ENCODE measurements around the gene PLA2G6. TPM values are rescaled to one million over a fixed set of nuclear protein-coding genes. Genes with fewer than 3 reads are reported as not detected.
A peak's percentile ranks its signal among the peaks of the same experiment; 100 is the strongest.

The PLA2G6 gene
- total and polyA plus RNA-seq, 9 of the 15 experiments (the other 6 are each of a cell fraction or from before 2014, with no cell fraction given) = 0.11 to 12.2 (median 9.7) TPM

DNA sequence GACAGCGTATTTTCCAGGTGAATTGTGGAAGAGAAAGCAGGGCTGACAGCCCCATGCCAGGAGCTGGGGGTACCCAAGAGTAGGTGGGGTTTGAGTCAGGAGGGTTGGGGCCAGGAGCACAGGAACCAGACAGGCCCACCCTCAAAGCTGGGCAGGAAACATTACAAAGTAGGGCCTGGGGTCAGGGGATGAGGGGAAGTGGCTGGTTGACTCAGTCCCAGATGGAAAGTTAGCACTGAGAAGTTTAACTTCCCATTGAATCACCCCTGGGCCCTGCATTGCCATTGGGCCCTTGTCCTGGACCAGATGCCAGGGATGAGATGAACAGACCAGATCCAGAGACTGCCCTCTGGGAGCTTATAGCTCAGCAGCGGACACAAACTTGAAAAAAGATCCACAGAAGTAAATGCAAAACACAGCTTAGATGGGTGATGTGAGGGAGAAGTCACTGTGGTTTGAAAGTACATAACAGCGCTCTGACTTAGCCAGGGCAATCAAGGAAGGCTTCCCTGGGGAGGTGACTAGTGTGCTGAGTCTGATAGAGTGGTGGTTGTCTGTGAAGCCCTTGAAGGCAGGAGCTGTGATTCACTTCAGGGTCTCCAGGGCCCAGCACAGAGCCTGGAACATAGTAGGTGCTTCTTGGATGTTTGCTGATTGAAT, 22.4 kb upstream of the PLA2G6 start:
- 85% methylated on average over 2 of the region's 3 CpGs for WGBS (ENCODE audit: insufficient coverage, low coverage, missing lambda C conversion rate)
- Histone ChIP-seq H3K27ac (ENCODE audit: extremely low read depth, low read depth, low read length) (no peak overlapping the region), H2AFZ (ENCODE audit: low read depth, low read length) (no peak overlapping the region), H4K20me1 (replicated peaks; ENCODE audit: control insufficient read depth, insufficient read depth, low read length) (peaks cover 18% of the 10 kb centered on the region; the same call in 1 of the 2 replicates), H3K9ac (ENCODE audit: insufficient read depth in 1 of 2, low read depth in 2 of 2, low read length in 2 of 2) (no peak overlapping the region; a peak in 1 of 4 replicates), H3K36me3 (ENCODE audit: control insufficient read depth, insufficient read depth, low read length) (peaks cover 3% of the 10 kb centered on the region; the same call in 1 of the 3 replicates), H3K4me1 (replicated peaks in 1 of 2; ENCODE audit: control insufficient read depth in 2 of 2, insufficient read depth in 2 of 2, low read length in 2 of 2) (peaks cover 4 to 22% of the 10 kb centered on the region in 2 experiments; a peak in 3 of 5 replicates), H3K9me3 (replicated peaks; ENCODE audit: control insufficient read depth, insufficient read depth, low read depth, low read length) (no peaks in the 10 kb centered on the region), H3K79me2 (ENCODE audit: control insufficient read depth, insufficient read depth, low read length) (peaks cover 43% of the 10 kb centered on the region), H3K9me1 (ENCODE audit: control insufficient read depth, insufficient read depth, low read length) (no peaks in the 10 kb centered on the region), H3K27me3 (ENCODE audit: control insufficient read depth in 2 of 2, insufficient read depth in 2 of 2, low read length in 2 of 2) (no peaks in the 10 kb centered on the region), H3K4me2 (ENCODE audit: insufficient read depth, low read length) (peak overlapping the region; percentile 82), H3K4me3 (no peak overlapping the region)
- no peak for ATAC-seq
- ChIA-PET POLR2A (interaction anchor here (0.6 to 4.9 kb wide), 12 partner anchors 9 to 246 kb away, joined by 3 to 44 read pairs (median 4); no protein-coding TSS in a partner anchor), CTCF (ENCODE audit: low intra/inter-chr PET ratio) (no interaction called here)
- FAIRE-seq = no peak
- intact Hi-C loops (cut with micrococcal nuclease) = loop anchor here (10.0 kb wide), 1 partner anchor 89 kb away; the partner anchor contains the start of gene BAIAP2L2
- in situ Hi-C loops (cut with MboI) = no loop called here
- TF ChIP-seq, protein P1, sequence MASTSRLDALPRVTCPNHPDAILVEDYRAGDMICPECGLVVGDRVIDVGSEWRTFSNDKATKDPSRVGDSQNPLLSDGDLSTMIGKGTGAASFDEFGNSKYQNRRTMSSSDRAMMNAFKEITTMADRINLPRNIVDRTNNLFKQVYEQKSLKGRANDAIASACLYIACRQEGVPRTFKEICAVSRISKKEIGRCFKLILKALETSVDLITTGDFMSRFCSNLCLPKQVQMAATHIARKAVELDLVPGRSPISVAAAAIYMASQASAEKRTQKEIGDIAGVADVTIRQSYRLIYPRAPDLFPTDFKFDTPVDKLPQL (IDR thresholded peaks at IDR 0.05; ENCODE audit: extremely low read depth, insufficient read length) = no peak
- TF ChIP-seq RBM14 (IDR thresholded peaks at IDR 0.05; ENCODE audit: borderline replicate concordance, insufficient read depth, low read depth, low read length) (no peak), ZFP36 (IDR thresholded peaks at IDR 0.05; ENCODE audit: low read depth, low read length, partially characterized antibody) (peak; percentile 92), CHD4 (IDR thresholded peaks at IDR 0.05; ENCODE audit: insufficient read depth, insufficient replicate concordance, low read depth, low read length, poor library complexity, severe bottlenecking) (no peak), XRCC4 (IDR thresholded peaks at IDR 0.05; ENCODE audit: extremely low read depth, insufficient read depth, insufficient read length) (no peak), RBM25 (IDR thresholded peaks at IDR 0.05; ENCODE audit: low read depth, low read length, severe bottlenecking) (peak; percentile 61), ZKSCAN1 (IDR thresholded peaks at IDR 0.05; ENCODE audit: low read depth, low read length) (peak; percentile 74; the same call in 1 of the 2 replicates)
- TF ChIP-seq, protein P2, sequence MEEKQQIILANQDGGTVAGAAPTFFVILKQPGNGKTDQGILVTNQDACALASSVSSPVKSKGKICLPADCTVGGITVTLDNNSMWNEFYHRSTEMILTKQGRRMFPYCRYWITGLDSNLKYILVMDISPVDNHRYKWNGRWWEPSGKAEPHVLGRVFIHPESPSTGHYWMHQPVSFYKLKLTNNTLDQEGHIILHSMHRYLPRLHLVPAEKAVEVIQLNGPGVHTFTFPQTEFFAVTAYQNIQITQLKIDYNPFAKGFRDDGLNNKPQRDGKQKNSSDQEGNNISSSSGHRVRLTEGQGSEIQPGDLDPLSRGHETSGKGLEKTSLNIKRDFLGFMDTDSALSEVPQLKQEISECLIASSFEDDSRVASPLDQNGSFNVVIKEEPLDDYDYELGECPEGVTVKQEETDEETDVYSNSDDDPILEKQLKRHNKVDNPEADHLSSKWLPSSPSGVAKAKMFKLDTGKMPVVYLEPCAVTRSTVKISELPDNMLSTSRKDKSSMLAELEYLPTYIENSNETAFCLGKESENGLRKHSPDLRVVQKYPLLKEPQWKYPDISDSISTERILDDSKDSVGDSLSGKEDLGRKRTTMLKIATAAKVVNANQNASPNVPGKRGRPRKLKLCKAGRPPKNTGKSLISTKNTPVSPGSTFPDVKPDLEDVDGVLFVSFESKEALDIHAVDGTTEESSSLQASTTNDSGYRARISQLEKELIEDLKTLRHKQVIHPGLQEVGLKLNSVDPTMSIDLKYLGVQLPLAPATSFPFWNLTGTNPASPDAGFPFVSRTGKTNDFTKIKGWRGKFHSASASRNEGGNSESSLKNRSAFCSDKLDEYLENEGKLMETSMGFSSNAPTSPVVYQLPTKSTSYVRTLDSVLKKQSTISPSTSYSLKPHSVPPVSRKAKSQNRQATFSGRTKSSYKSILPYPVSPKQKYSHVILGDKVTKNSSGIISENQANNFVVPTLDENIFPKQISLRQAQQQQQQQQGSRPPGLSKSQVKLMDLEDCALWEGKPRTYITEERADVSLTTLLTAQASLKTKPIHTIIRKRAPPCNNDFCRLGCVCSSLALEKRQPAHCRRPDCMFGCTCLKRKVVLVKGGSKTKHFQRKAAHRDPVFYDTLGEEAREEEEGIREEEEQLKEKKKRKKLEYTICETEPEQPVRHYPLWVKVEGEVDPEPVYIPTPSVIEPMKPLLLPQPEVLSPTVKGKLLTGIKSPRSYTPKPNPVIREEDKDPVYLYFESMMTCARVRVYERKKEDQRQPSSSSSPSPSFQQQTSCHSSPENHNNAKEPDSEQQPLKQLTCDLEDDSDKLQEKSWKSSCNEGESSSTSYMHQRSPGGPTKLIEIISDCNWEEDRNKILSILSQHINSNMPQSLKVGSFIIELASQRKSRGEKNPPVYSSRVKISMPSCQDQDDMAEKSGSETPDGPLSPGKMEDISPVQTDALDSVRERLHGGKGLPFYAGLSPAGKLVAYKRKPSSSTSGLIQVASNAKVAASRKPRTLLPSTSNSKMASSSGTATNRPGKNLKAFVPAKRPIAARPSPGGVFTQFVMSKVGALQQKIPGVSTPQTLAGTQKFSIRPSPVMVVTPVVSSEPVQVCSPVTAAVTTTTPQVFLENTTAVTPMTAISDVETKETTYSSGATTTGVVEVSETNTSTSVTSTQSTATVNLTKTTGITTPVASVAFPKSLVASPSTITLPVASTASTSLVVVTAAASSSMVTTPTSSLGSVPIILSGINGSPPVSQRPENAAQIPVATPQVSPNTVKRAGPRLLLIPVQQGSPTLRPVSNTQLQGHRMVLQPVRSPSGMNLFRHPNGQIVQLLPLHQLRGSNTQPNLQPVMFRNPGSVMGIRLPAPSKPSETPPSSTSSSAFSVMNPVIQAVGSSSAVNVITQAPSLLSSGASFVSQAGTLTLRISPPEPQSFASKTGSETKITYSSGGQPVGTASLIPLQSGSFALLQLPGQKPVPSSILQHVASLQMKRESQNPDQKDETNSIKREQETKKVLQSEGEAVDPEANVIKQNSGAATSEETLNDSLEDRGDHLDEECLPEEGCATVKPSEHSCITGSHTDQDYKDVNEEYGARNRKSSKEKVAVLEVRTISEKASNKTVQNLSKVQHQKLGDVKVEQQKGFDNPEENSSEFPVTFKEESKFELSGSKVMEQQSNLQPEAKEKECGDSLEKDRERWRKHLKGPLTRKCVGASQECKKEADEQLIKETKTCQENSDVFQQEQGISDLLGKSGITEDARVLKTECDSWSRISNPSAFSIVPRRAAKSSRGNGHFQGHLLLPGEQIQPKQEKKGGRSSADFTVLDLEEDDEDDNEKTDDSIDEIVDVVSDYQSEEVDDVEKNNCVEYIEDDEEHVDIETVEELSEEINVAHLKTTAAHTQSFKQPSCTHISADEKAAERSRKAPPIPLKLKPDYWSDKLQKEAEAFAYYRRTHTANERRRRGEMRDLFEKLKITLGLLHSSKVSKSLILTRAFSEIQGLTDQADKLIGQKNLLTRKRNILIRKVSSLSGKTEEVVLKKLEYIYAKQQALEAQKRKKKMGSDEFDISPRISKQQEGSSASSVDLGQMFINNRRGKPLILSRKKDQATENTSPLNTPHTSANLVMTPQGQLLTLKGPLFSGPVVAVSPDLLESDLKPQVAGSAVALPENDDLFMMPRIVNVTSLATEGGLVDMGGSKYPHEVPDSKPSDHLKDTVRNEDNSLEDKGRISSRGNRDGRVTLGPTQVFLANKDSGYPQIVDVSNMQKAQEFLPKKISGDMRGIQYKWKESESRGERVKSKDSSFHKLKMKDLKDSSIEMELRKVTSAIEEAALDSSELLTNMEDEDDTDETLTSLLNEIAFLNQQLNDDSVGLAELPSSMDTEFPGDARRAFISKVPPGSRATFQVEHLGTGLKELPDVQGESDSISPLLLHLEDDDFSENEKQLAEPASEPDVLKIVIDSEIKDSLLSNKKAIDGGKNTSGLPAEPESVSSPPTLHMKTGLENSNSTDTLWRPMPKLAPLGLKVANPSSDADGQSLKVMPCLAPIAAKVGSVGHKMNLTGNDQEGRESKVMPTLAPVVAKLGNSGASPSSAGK (IDR thresholded peaks at IDR 0.05) = no peak
- no TSS peak for BruUV-seq (replicated peaks)
- no peak for DNase-seq (ENCODE audit: extremely low read depth in 1 of 4, low spot score in 3 of 4)

Data from K562 (cell line).